Dermis blood vessel endothelial cell (primary cell): ENCODE data around the gene GNA15. TPM values are rescaled to one million over a fixed set of nuclear protein-coding genes. Genes with fewer than 3 reads are reported as not detected.

Source experiments
- DNase-seq: peaks from one replicate; pipeline ENCODE4 v3.0.0; 2010
- total RNA-seq: library from RNA; depleted of rRNA; stranded (reverse); fragments of >200 nt; gene quantifications from 2 replicates; pipeline ENCODE4 v1.2.3, GENCODE V29; 2014

GNA15 gene
- total RNA-seq, 1 donor from 2014 or later: under 0.01 TPM

DNA sequence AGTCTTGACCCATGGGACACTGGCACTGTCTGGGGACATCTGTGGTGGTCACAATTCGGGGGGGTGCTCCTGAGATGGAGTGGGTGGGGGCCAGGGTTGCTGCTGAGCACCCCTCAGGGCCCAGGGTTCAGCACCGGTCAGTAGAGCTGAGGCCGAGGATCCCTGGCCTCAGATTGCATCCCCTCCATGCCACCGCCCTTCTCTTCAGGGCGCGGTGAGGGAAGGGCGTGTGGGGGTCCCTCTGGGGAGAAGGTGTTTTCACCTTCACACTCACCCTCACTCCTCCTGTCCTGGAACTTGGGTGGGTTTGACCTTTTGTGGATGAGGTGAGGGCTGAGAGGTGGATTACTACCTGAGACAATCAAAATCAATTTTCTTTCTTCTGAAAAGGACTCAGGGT is 28.2 kb upstream of the GNA15 start:
- no peak for DNase-seq

- peak; percentile 83 for DNase-seq
Observed at GRCh38 chr19:3108775-3109174, 27.1 kb upstream of the GNA15 start.

- no peak for DNase-seq
Observed at GRCh38 chr19:3109491-3109890, 26.3 kb upstream of the GNA15 start.

DNA sequence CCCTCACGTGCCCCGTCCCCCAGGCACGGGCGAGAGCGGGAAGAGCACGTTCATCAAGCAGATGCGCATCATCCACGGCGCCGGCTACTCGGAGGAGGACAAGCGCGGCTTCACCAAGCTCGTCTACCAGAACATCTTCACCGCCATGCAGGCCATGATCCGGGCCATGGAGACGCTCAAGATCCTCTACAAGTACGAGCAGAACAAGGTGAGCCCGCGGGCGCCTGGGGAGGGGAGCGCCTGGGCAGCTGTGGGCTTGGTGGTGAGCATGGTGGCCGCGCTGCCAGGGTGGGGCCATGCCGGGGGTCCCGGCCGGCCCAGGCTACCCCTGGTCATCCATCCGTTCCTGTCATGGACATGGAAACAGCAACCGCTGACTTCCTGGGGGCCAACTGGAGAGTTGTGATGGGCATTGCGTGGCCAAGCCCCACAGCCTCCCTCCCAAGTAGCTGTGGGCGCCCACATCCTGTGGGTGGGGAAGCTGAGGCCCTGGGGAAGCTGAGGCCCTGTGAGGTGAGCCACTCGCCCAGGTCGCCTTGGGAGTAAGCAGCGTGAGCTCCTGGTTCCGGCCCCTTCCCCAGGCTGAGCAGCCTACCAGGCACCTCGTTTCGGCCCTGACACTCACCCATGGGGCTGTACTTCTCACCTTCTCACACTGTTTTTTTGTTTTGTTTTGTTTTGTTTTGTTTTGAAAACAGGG is 25.6 kb upstream of the GNA15 start:
- no peak for DNase-seq

GRCh38 chr19:3111586-3112247 is 24.1 kb upstream of the GNA15 start:
- no peak for DNase-seq

DNA sequence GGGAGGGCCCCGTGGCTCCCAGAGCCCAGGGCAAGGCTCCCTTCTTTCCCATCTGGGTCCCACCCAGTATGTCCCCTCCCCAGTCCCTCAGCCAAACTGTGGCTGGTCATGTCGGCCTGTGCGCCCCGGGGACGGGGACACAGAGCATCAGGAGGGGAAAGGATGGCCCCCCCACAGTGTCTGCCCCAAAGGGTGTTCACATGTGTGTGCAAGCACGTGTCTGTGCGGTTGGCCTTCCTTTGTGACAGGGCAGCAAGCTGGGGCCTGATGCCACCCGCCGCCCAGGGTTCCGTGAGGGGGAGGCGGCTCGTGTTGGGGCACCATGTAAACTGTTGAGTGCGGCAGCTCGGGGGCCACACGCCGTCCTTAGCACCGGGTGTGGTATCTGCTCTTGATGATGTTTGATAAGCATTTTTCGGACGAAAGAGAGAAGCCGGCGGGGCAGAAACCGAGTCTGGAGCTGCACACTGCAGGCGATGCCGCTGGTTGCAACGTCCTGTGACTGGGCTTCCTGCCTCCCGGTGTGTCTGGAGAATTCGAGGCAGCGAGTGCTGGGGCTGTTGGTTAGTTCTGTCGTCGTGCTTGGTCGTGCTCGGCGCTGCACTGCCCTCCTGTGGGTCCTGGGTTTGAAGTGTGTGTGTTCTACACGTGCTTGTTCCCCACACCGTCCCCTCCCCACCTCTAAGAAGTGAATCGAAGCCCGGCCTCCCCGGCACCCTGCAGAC is 23.3 kb upstream of the GNA15 start:
- DNase-seq: no peak

DNA sequence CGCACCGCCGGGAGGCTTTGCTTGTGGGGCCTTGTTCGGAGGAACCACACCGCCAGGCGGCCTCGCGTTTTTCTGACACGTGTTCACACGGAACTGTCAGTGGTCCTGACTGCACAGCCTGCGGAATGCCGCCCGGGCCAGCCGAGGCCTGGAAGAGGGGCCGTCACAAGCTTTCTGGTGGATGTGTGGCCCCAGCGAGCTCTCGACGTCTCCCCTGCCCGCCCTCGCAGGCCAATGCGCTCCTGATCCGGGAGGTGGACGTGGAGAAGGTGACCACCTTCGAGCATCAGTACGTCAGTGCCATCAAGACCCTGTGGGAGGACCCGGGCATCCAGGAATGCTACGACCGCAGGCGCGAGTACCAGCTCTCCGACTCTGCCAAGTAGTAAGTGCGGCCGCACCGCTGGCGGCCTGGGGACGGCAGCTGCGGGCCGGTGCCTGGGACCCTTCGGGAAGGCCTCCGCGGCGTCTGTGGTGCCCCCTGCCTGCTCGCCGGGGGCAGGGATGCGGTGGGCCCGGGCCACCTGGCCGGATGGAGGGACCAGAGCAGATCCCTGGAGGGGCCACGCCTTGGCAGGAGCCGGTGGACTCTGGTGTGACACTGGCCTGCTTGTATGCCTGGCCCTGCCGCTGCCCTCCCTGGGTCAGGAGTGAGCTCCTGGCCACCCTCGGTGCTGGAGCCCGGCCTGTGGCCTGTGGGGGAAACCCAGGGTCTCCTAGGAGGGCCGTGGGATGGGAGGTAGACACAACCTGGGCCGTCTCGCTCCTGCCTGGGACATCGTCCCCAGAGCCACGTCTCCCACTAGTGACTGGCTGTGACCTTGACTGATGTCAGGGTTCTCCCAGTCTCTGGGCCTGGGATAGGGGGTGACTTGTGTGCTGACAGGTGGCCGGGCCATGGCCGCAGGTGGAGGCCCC is 22.5 kb upstream of the GNA15 start:
- no peak for DNase-seq

GRCh38 chr19:3114018-3114726 is 21.7 kb upstream of the GNA15 start:
- DNase-seq: no peak

- DNase-seq: no peak
Observed at GRCh38 chr19:3114811-3115210, 21.0 kb upstream of the GNA15 start.

GRCh38 chr19:3115411-3115810 is 20.4 kb upstream of the GNA15 start:
- no peak for DNase-seq

DNA sequence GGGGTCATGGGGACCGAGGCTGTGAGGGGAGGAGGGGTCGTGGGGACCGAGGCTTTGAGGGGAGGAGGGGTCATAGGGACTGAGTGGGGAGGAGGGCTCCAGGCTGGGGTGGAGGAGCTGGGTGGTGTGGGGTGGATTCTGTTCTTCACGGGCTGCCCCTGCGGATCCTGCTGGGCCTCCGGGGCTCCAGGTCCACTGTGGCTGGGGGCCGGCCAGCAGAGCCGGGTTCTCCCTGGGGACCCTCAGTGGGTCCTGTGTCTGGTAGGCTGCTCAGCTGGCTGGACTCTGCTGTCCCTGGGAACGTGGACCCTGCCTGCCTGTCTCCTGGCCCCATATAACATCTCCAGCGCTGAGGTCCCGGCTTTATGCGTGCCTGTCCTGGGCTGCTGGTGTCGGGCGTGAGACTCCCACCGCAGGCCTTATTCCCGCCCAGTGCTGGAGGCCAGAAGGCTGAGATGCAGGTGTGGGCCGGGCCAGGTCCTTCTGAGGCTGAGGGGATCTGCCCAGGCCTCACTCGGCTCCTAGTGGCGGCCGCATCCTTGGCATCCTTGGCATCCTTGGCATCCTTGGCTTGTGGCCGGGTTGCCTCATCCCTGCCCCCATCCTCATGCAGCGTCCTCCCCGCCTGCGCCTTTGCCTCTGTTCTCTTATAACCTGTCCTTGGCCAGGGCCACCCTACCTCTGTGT is 19.8 kb upstream of the GNA15 start:
- DNase-seq: no peak

DNA sequence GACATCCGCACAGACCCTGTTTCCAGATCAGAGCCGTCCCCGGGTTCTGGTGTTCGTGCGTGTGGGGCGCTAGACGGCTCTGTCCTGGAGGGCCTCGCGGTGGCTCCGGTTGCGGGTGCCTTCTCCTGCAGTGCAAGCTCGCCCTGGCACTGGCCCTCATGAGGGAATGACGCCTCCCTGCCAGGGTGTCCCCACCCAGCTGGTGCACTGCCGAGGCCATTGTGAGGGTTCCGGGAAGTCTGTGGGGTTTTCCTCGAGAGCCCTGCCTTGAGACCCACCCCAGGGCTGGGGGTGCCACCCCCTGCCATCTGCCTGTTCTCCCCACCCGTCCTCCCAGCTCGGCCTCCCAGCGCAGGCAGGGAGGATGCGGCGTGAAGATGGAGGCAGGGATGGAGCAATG is 19.2 kb upstream of the GNA15 start:
- no peak for DNase-seq

GRCh38 chr19:3117716-3118115 is 18.1 kb upstream of the GNA15 start:
- no peak for DNase-seq

DNA sequence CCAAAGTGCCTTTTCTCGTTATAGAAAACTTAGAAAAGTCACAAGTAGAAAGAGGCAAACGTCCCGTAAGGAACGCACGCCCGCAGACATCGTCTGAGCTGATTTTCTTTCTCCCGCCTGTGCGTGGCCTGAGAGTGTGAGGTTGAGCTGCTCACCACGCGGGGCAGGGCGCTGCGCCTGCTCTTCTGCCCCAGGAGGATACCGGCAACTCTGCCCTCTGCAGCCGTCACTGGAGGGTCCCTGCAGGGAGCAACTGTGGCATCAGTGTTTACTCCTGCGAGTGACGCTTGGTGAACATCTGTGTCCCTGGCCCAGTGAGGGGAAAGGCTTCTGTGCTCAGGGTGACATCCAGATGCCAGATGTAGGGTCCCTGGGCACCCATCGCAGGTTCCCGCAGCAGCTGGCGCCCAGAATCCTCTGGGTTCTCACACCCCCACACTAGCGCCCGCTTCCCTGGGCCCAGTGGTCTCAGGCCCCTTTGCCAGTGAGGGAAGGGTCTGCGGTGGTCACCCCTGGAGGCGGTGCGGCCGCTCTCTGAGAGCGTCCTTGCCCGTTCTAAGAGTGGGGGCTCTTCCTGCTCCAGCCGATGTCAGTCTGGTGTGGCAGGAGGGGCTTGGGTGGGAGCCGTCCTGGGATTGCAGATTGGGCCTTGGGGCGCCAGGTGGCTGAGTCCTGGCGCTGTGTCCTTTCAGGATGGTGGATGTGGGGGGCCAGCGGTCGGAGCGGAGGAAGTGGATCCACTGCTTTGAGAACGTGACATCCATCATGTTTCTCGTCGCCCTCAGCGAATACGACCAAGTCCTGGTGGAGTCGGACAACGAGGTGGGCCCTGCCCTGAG is 17.4 kb upstream of the GNA15 start:
- no peak for DNase-seq

- no peak for DNase-seq
Observed at GRCh38 chr19:3119071-3119595, 16.7 kb upstream of the GNA15 start.

- no peak for DNase-seq
Observed at GRCh38 chr19:3119693-3120380, 16.0 kb upstream of the GNA15 start.

- no peak for DNase-seq
Observed at GRCh38 chr19:3120611-3121276, 15.1 kb upstream of the GNA15 start.

- DNase-seq: no peak
Observed at GRCh38 chr19:3121396-3121795, 14.4 kb upstream of the GNA15 start.
